Superior temporal gyrus (tissue), 1 donor: ENCODE measurements around the gene NDUFS8.

Source experiments
- DNase-seq: peaks from one replicate; pipeline ENCODE4 v3.0.0-alpha.2; 2016; ENCODE audit errors: extremely low spot score

NDUFS8 gene

DNA sequence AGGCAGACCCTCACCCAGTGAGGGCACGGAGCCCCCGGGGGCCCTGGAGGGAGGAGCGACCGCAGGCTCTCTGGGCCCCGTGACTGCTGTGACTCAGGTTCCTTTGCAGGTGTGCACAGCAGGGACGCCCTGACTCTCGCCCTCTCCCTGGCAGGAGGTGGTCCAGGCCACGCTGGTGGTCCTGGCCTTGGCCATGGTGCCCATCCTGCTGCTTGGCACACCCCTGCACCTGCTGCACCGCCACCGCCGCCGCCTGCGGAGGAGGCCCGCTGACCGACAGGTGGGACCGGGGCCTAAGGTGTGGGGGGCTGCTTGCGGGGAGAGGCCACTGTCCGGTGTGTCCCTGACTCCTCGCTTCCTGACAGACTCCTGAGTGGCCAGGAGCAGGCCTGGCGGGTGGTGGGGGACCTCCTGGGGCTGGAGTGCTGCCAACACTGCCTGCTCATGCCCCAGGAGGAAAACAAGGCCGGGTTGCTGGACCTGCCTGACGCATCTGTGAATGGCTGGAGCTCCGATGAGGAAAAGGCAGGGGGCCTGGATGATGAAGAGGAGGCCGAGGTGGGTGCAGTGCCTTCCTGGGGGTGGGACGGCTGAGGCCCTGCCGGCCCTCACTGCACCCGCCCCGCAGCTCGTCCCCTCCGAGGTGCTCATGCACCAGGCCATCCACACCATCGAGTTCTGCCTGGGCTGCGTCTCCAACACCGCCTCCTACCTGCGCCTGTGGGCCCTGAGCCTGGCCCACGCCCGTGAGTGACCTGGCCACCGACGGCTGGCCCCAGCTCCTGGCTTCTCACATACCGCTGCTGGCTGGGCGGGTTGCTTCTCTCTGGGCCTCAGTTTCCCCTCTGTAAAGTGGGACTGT, 19.3 kb downstream of the NDUFS8 start:
- no peak for DNase-seq

- DNase-seq, result no peak
Measured at GRCh38 chr11:68050371-68050841, 19.9 kb downstream of the NDUFS8 start.

GRCh38 chr11:68051191-68052136, 21.0 kb downstream of the NDUFS8 start:
- DNase-seq, result no peak

GRCh38 chr11:68052137-68052873, 21.8 kb downstream of the NDUFS8 start:
- no peak for DNase-seq

DNA sequence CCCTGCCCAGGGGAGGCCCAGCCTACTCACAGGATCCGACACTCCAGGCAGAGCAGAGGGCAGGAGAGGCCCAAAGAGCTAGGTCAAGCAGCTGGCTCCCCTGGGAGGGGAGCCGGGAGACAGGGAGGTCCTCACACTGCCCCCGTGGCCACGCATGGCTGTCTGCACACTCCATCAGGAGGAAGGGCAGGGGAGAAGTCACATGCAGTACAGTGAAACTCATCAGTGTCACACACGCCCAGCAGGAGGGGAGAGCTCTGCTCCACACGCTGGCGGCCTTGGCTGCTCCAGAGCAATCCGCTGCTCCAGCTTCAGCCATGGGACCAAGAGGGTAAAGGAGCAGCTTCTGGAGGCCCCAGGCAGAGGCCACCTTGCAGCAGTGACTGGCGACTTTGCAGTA, 22.6 kb downstream of the NDUFS8 start:
- no peak for DNase-seq

- no peak for DNase-seq
Measured at GRCh38 chr11:68053981-68054812, 23.7 kb downstream of the NDUFS8 start.

GRCh38 chr11:68056317-68057285, 26.1 kb downstream of the NDUFS8 start:
- no peak for DNase-seq

DNA sequence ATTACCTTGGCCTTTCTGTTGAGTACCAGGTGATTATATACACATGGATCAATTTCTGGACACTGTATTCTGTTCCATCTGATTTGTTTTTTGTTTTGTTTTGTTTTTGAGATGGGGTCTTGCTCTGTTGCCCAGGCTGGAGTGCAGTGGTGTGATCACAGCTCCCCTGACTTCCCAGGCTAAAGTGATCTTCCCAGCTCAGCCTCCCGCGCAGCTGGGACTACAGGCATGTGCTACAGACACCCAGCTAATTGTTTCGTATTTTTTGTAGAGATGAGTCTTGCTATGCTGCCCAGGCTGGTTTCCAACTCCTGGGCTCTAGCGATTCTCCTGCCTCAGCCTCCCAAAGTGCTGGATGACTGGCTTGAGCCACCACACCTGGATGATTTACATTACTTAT, 27.3 kb downstream of the NDUFS8 start:
- DNase-seq, result no peak

DNA sequence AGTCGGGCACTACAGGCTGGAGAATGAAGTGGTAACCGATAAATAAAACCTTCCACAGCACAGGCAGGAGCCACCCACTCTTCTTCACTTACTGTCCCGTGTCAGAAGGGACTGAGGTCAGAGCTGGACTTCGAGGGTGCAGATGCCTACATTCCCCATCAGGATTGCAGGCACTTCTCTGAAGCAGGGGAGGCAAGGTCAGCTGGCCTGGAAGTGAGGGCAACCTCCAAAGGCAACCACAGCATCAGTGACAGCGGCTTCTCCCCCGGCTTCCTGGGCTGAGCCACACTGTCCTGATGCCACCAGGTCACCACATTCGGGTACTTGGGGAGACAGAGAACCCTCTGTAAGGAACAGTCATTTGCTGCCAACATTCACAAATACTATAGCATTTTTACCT, 31.0 kb downstream of the NDUFS8 start:
- no peak for DNase-seq

GRCh38 chr11:68064926-68065325, 34.4 kb downstream of the NDUFS8 start:
- no peak for DNase-seq

DNA sequence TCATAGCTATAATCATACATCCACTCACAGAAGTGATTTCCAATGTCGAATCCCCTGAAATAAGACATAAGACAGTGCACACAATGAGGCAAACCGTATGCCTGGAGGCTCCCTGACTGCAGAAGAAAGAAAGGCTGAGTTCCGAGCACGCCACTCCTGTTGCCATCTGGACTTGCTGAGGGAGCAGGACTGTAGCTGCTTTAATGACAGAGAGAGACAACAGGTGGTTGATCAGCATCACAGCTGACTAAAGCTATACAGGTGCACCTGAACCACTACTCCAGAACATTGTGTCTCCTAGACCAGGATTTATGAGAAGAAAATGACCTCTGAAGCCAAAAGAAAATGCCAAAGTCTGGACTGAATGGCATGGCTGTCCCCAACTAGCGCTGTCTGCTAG, 35.4 kb downstream of the NDUFS8 start:
- no peak for DNase-seq

- no peak for DNase-seq
Measured at GRCh38 chr11:68066742-68067141, 36.3 kb downstream of the NDUFS8 start.

DNA sequence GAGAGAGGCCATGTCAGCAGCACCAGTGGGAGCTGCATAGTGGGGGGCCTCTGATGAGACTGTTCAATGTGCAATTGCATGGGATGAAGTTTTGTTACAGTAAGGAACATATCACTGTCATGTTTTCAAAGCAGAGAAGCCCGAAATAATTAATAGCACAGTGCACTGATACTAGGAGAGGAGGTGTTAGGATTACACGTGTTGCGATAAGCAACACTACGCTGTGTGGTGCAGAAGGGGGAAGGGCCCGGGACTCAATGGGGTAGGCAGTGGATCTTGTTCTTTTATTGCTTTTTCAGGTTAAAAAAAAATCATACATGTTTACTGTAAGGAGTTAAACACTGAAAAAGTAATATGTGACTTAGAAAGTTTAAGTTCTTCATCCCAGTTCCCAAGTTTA, 37.5 kb downstream of the NDUFS8 start:
- no peak for DNase-seq

GRCh38 chr11:68071281-68072048, 41.0 kb downstream of the NDUFS8 start:
- DNase-seq, result no peak

DNA sequence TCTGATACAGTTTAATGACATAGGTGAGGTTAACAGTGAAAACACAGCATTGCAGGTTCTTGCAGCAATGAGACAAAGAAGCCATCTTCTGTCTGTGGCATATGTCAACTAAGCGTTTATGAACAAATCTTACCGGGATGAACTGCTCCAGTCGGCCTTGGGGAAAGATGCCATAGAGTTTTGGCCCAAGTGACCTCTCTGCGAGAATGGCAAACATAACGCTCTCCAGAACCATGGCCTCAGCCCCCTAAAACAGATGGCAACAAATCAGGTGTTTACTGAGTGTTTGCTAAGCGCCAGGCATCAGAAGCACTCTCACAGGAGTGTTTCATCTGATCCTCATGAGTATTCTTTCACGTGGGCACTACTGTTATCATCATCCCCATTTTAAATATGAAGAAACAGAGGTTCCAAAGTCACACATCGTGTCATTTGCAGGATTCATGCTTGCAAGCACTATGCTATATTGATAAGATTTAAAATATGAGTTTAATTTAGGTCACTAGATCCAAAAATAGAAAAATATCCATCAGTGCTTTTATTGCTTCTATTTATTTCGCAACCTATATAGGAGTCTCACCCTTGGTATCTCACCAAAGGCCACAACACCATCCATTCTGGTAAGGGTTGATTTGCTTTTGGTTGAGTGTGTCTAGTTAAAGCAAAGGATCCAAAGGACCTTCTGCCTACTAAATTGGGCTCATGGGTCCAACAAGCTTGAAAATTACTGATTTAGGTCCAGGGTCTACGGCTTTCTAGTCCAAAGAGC, 44.3 kb downstream of the NDUFS8 start:
- no peak for DNase-seq

DNA sequence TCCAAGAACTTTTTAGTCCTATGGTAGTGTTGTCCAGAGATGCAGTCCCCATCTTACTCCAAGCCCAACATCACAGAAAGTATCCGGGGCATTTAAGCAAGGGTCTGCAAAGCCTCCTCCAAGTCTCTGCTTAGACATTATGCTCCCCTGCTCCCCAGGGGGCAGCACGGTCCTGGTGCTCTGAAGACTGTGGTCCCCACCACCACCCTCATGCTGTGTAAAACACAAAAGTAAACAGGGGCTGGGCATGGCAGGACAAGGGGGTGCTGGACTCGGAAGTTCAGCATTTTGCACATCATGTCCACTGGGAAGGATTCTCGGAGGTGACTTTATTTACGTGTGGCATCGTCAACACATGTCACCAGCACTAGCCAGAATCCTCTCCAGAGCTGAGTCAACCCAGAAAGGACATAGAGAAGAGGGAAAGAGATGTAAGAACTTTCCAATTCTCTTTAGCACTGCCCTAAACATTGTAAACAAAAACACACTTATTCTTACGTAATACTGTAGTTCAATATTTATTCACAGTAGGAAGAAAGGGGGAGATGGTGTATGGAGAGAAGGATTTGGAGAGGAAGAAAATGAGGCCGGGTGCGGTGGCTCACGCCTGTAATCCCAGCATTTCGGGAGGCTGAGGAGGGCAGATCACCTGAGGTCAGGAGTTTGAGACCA, 46.0 kb downstream of the NDUFS8 start:
- DNase-seq, result no peak
